HG03575 (cell line): ENCODE data around the gene TSPYL4.
A peak's percentile ranks its signal among the peaks of the same experiment; 100 is the strongest.

Experiments
- ATAC-seq: cut with Tn5 transposase; IDR thresholded peaks from one replicate; pipeline ENCODE4 v1.9.1; 2021; ENCODE audit not compliant: unreplicated experiment, insufficient number of reproducible peaks, low FRiP score; ENCODE audit errors: extremely low read depth

TSPYL4 gene

DNA sequence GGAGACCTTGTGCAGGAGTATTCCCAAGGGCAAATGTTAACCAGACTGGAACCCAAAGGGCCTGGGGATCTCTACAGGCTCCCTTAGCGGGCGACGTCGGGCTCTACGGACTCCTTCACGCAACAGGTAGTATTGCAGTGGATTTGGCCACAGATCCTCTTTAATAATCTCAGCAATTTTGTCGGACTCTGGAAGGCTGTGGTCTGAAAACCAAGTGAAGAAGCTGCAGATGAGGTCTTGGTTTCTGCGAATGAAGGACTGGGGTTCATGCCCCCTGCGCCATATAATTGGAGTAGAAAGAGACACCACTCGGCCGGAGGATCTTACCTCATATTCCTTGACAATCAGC, 24.6 kb upstream of the TSPYL4 start:
- ATAC-seq = no peak

DNA sequence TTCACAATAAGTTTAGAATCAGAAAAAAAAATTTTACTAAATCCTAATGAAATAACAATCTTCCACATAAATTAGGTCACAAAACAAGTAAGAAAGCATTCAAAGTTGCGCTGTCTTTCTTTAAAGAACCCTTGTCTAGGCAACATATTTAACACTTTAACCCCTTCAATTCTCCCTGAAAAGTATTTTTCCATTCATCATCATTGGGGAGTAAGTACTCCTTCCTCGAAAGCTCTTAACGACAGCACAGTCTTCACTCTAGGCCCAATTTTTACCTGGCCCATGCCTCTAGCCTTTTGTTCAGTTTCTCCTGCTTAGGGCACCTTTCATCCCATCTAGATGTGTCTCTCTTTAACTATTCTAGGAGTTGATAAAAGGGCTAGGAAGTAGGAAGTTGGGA, 23.2 kb upstream of the TSPYL4 start:
- ATAC-seq = no peak

DNA sequence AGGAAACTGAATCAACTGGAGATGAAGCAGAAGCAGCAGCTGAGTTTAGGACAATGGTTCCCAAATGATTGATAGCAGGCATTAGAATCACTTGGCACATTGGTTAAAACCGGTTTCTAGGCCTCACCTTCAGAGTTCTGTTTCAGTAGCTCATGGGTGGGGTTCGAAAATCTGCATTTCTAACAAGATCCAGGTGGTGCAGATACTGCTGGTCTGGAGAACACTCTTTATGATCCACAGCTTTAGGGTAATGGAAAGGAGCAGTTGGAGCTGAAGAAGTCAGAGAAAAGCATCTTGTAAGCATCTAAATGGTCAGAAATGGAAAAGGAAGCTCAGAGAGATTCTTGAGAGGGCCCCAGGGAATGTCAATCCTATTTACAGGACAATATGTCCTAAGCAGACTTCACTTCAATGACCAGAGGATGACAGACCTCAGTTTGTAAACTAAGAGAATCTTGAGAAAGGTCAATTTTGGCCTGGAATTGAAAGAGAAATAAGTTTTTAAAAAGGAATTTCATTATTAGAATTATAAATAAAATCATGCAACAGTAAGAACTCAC, 17.4 kb upstream of the TSPYL4 start:
- no peak for ATAC-seq

DNA sequence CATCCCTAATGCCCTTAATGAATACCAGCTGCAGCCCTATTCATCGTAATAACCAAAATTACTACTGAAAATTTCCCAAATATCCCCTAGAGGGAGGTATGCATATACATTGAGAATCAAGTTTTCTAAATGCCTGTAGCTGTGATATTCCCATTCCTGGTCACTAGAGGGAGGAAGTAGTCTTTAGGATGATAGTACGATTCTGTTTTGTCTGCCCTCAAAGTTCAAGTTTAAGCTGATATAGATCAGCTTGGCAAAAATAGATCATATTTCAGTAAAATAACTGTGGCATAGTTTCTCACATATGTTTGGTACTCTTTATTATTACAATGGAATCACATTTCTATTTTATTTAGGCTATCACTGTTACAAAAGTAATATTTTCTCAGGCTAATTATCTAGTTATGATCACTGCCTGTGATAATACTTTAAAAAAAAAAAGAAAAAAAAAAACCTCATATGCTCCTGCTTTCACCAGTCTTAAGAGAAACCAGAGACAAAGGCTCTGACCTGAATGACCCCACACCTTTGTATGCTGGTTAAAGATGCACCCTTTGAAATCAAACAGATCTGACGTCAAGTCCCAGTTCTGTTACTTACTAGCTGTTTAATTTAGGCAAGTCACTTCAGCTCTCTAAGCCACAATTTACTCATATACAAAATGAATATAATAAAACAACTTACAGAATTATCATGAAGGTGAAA, 14.9 kb upstream of the TSPYL4 start:
- peak; percentile 83 for ATAC-seq

DNA sequence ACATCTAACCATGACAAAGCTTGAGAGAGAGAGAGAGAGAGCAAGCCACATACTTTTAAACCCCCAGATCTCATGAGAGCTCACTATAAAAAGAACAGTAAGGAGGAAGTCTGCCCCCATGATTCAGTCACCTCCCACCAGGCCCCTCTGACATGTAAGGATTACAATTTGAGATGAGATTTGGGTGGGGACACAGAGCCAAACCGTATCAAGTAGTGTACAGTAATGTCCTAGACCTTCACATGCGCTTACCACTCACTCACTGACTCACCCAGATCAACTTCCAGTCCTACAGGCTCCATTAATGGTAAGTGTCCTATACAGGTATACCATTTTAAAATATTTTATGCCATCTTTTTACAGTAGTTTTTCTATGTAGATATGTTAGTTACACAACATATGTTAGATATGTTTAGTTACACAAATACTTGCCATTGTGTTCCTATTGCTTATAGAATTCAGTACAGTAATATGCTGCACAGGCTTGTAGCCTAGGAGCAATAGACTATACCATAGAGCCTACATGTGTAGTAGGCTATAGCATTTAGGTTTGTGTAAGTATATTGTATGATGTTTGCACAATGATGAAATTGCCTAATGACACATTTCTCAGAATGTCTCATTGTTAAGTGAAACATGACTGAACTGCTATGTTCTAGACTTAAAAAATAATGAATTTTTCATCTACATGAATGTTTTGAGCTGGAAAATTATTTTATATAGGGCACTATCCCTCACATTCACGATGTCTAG, 14.1 kb upstream of the TSPYL4 start:
- no peak for ATAC-seq

DNA sequence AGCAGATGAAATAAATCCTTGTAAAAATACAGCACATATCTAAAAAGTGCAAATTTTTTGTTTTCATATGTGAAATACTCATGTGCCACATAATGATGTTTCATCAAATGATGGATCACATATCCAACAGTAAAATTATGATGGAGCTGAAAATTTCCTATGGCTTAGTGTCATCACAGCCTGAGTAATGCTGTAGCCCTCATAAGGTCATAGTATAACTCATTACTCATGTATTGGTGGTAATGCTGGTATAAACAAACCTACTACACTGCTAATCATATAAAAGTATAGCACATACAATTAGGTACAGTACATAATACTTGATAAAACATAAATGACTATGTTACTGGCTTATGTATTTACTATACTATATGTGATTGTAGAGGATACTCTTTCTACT, 12.9 kb upstream of the TSPYL4 start:
- ATAC-seq = no peak

DNA sequence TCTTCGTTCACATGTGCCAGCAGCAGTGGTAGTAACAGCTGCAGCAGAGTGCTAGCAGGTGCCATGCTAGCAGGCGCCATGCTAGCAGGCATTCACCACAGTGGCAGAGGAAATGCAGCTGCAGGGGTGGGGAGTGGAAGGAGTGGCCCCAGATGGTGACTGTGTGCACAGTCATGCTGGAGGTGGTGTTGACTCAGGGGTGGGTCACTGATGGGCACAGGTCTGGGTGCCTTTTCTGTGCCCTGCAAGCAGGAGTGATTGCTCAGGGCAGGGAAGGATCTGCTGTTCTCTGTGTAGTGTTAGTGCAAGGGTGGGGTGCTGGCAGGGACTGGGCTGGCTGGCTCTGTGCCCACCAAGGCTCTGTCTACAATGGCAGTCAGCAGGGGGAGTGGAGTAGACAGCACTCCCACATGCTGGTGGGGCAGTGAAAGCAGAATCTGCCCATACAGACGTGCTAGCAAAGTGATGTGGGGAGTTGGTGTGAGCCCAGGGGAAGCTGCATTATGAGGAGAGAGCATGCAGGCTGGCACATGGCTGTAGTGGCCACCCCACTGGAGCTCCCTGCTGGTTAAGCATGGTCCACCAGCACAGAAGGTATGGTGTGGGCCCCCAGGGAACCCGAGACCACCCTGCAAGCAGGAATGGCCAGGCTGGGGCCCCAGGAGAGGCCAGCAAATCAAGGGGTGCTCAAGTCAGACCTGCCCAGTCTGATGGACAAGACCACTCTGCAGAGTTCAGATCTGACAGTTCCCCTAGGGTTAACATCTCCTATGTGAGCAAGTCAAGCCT, 11.4 kb upstream of the TSPYL4 start:
- no peak for ATAC-seq

DNA sequence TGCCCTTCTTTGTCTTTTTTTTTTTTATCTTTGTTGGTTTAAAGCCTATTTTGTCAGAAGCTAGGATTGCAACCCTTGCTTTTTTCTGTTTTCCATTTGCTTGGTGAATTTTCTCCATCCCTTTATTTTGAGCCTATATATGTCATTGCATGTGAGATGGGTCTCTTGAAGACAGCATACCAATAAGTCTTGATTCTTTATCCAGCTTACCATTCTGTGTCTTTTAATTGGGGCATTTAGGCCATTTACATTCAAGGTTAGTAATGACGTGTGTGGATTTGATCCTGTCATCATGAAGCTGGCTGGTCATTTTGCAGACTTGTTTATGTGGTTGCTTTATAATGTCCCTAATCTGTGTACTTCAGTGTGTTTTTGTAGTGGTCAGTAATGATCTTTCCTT, 9.5 kb upstream of the TSPYL4 start:
- ATAC-seq = no peak

DNA sequence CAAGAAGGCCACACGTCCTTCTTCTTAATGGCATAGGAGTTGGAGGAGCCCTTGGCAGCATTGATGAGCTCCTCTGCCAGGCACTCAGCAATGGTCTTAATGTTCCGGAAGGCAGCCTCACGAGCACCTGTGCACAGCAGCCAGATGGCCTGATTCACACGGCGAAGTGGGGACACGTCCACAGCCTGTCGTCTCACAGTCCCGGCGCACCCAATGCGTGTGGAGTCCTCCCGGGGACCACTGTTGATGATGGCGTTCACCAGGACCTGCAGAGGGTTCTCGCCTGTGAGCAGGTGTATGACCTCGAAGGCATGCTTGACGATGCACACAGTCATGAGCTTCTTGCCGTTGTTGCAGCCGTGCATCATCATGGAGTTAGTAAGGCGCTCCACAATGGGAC, 4.6 kb upstream of the TSPYL4 start:
- no peak for ATAC-seq

DNA sequence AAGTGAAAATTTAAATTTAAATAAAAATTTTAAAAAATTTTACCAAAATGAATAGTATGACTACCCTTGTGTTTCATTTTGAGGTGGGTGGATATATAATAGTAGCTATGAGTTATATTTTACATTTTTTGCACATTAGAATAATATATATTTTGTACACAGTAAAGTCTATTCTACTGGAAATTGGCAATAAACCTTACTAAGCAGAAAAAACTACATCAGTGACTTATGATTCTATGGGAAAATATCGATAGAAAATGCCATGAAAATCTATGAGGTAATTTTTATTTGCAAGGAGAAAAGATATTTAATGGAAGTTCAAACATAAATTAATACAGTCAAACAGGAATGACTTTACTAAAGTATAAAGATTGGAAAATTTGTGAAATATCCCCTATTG, 2.8 kb upstream of the TSPYL4 start:
- no peak for ATAC-seq

DNA sequence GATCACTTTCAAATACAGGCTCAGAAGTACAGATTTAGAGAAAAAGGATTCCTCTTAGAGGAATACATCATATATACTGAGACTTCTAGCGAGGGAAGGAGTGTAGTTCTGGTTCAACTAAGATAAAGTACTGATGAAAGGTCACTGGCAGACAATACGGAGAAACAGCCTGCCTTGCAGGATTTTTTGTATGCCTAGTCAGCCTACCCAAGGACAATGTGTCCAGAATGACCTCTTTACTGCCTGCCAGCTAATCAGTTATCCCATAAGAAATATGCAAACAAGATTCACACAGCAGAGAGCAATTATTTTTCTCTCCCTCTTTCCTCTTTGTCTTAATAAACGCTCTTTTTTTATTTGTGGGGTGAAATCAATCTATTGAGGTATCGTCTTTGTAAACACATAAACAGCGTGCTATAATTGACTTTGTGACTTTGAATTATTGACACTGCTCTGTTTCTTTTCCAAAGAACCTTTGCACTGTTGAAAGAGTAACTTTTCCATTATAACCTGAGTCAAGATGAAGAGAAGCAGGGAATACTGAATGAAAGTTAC, 1.4 kb upstream of the TSPYL4 start:
- no peak for ATAC-seq

DNA sequence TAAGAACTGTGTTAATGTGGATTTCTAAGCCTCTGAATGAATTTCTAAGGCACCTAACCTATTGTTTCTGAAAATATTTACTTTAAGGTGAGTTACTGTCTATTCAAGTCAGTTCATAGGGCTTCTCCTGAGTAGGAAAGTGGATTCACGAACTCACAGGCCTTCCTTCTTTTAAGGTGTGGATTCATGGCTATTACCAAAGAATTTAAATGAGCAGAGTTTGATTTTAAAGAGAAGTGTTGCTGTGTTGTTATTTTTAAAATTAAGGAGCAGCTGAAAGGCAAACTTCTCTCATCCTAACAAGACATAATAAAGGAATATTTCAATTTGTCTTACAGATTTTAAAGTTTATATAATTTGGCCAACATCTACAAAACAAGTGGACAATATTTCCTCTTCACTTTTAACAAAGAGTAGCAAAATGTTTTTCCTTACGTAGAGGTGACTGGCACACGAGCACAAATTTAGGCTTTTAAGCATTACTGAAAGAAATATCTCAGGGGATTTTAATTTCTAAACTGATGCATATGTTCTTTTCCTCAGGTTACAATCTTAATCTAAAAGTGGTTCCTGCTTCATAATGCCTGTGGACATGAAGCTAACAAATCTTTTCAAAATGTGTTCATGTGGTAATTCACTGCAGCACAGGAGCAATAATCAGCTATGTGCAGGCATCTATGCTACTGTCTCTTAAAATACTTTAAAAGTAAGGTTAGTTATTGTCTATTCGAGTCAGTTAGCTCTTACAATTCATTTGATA, 602 bp upstream of the TSPYL4 start:
- ATAC-seq = peak; percentile 19

DNA sequence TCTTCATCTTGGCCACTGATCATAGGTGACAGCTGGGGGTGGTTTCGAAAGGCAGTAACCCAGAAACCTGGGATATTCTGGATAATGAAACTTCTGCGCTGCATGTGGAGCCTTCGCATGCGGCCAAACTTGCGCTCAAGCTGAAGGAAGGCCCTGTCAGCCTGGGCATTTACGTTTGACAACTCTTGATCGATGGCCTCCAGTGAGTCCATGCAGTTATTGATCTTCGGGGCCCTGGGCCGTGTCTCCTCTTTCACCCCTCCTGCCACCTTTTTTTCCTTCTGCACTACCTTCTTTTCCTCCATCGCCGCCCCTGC, 729 bp downstream of the TSPYL4 start:
- ATAC-seq = no peak

DNA sequence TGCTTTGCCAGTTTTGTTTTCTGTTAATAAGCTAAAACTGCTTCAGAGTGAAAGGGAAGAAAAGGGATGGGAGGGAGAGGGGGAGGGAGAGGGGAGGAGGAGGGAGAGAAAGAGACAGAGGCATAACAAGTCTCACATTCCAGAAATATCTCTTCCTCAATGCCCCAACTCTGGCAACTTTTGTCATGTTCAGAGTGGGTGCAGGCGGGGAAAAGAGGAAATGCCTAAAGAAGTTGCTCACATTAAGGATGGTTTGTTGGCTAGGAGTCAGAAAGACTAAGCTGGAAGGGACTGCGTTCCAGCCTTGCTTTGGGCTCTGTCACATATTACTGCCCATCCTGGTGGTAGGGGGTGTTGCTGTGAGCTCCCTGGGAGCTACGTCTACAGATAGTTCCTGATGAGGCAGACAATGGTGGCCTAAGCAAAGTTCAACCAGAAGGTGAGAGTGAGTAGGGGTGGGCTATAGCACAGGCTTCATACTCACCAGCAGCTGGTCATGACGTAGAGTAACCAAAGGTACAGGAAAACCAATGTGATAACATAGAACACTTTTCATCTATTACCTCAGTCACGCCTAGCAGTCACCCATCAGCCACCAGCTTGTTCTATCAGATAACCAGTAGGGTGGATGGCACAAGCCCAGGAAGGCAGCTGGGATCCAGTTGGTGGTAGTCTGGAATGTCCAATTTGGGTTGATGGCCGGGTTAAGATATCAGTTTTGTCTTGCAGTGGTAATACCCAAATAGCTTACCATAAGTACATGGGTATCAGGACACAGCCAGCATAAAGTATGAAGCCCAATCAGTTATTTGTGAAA, 2.1 kb downstream of the TSPYL4 start:
- ATAC-seq = no peak

DNA sequence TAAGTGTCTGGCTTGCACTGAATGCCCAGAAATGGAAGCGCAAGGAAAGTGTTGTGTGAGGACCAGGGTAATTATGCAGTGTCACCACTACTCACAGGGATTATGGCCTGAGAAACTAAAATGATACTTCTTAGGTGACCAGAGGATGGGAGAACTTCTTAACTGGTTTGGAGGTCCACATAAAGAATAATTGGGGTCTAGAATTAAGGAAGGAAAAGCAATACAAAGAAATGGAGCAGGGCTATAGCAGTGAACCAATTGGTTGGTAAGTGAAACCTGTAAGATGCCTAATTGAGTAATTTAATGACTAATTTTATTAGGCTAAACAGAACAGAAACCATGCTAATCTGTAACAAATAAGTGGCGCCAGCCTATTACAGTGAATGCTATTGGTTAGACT, 5.3 kb downstream of the TSPYL4 start:
- no peak for ATAC-seq

DNA sequence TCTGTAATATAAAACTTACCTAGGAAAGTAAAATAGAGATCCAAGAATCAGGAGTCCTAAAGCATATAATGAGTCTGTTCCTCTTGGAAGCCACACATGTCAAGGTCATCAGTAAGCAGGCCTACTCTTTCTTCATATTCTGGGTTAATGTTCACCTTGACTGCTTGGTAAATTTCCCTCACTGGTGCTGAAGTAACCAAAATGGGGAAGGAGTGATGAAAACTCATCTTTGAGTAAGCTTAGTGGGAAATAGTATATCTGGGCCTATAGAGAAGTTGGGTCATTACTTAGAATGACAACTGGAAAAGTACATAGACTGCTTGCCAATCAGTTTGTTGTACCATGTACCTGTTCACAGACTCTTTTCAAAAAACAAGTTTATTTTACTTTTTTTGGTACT, 6.6 kb downstream of the TSPYL4 start:
- ATAC-seq = no peak

DNA sequence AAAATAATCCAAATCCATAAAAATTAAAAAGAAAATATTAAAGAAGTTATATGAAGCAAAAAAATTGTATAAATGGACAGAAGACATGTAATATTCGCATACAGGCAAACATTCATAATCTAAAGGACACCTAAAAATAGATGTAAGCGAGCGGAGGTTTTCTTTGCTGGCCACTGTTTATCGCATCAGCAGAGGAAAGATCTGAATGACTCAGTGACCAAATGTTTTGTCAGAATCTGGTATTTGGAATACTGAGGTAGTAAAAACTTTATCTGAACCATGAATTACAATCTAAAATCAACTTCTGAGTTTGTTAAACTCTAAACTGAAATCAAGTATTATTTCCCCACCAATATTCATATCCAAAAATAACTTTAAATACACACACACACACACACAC, 7.8 kb downstream of the TSPYL4 start:
- ATAC-seq = no peak

DNA sequence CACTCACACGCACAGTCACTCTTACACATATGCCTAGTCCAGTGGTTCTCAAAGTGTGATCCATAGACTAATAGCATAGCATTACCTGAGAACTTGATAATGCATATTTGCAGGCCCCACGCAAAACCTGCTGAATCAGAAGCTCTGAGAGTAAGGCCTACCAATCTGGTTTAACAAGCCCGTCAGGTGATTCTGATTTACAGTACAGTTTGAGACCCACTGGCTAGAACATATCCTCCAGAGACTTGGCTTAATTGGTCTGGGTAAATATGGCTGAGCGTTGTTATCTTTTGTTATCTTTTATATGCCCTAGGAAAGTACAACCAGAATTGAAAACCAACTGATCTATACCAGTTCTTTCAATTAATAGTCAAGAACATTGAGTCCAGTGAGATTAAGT, 9.6 kb downstream of the TSPYL4 start:
- ATAC-seq = no peak
